HEK293 (cell line): ENCODE measurements around the gene UBE2D1.

ENCODE experiments used
- CTCF ChIA-PET: fragments of 350-600 bp; formaldehyde crosslinking; extraction: SDS; loops from one replicate; lab custom pipeline; 2021; ENCODE audit warnings: antibody characterized with exemption; lab: Yijun Ruan, JAX
- POLR2A ChIA-PET: fragments of 300-600 bp; formaldehyde crosslinking; extraction: SDS; loops from one replicate; lab custom pipeline; 2020; ENCODE audit warnings: antibody characterized with exemption, inconsistent platforms; lab: Yijun Ruan, JAX
- H3K27ac ChIP-seq: fragments of 200-500 bp; sonication (Bioruptor generic); 2 replicates; pipeline ENCODE4 v1.5.1; 2014; ENCODE audit warnings: low read depth, low read length, control low read depth, inconsistent platforms; ENCODE audit errors: extremely low read depth
- H3K36me3 ChIP-seq, 2 experiments: fragments of 200-500 bp in 1 of 2; sonication (Bioruptor generic) in 1 of 2; 1 replicate in 1 of 2; 2 replicates in 1 of 2; pipeline ENCODE4 v1.5.1; 2014 to 2017; ENCODE audit warnings: inconsistent platforms in 2 of 2, low read length in 2 of 2; ENCODE audit not compliant: control insufficient read depth in 2 of 2, insufficient read depth in 1 of 2
- H3K4me1 ChIP-seq: fragments of 200-500 bp; sonication (Bioruptor generic); 2 replicates; pipeline ENCODE4 v1.5.1; 2014; ENCODE audit warnings: mild to moderate bottlenecking, low read length, inconsistent platforms; ENCODE audit not compliant: control insufficient read depth, insufficient read depth
- H3K4me3 ChIP-seq: 2 replicates; pipeline ENCODE4 v1.5.1; 2011; ENCODE audit warnings: low read depth, mild to moderate bottlenecking, control low read depth, low read length, moderate library complexity
- H3K9me3 ChIP-seq: fragments of 200-500 bp; sonication (Bioruptor generic); 2 replicates; pipeline ENCODE4 v1.5.1; 2014; ENCODE audit warnings: low read depth, low read length, inconsistent platforms; ENCODE audit not compliant: control insufficient read depth, insufficient read depth
- CTCF ChIP-seq: fragments of 450-650 bp; formaldehyde crosslinking; IDR thresholded peaks from 2 replicates; pipeline ENCODE4 v1.5.1; 2016; ENCODE audit warnings: missing biosample characterization, missing genetic modification characterization
- SCRT1 ChIP-seq: fragments of 450-650 bp; formaldehyde crosslinking; IDR thresholded peaks from 2 replicates; pipeline ENCODE4 v1.5.1; 2016; ENCODE audit warnings: missing biosample characterization, missing genetic modification characterization, borderline replicate concordance
- SCRT2 ChIP-seq: fragments of 450-650 bp; formaldehyde crosslinking; IDR thresholded peaks from 2 replicates; pipeline ENCODE4 v1.5.1; 2016; ENCODE audit warnings: missing biosample characterization, missing genetic modification characterization
- WT1 ChIP-seq: fragments of 450-650 bp; formaldehyde crosslinking; IDR thresholded peaks from 2 replicates; pipeline ENCODE4 v1.5.1; 2016; ENCODE audit warnings: missing biosample characterization, missing genetic modification characterization
- ZBTB6 ChIP-seq: fragments of 450-650 bp; formaldehyde crosslinking; IDR thresholded peaks from 2 replicates; pipeline ENCODE4 v1.5.1; 2017; ENCODE audit warnings: missing biosample characterization, missing genetic modification characterization
- ZFP37 ChIP-seq: fragments of 450-650 bp; formaldehyde crosslinking; IDR thresholded peaks from 2 replicates; pipeline ENCODE4 v1.5.1; 2016; ENCODE audit warnings: missing biosample characterization, missing genetic modification characterization
- ZNF211 ChIP-seq: fragments of 450-650 bp; formaldehyde crosslinking; IDR thresholded peaks from 2 replicates; pipeline ENCODE4 v1.5.1; 2016; ENCODE audit warnings: low read depth, missing biosample characterization, missing genetic modification characterization
- ZNF248 ChIP-seq: fragments of 450-650 bp; formaldehyde crosslinking; IDR thresholded peaks from 2 replicates; pipeline ENCODE4 v1.5.1; 2017; ENCODE audit warnings: missing biosample characterization, missing genetic modification characterization
- ZNF292 ChIP-seq: fragments of 450-650 bp; formaldehyde crosslinking; IDR thresholded peaks from 2 replicates; pipeline ENCODE4 v1.5.1; 2016; ENCODE audit warnings: low read depth, missing biosample characterization, missing genetic modification characterization, borderline replicate concordance
- ZNF350 ChIP-seq: fragments of 450-650 bp; formaldehyde crosslinking; IDR thresholded peaks from 2 replicates; pipeline ENCODE4 v1.5.0; 2017; ENCODE audit warnings: missing biosample characterization, mild to moderate bottlenecking, missing genetic modification characterization
- ZNF398 ChIP-seq: fragments of 450-650 bp; formaldehyde crosslinking; IDR thresholded peaks from 2 replicates; pipeline ENCODE4 v1.5.1; 2017; ENCODE audit warnings: missing biosample characterization, missing genetic modification characterization
- ZNF449 ChIP-seq: fragments of 450-650 bp; formaldehyde crosslinking; IDR thresholded peaks from 2 replicates; pipeline ENCODE4 v1.5.1; 2017; ENCODE audit warnings: missing biosample characterization, mild to moderate bottlenecking, missing genetic modification characterization, moderate library complexity
- ZNF629 ChIP-seq: fragments of 450-650 bp; formaldehyde crosslinking; IDR thresholded peaks from 2 replicates; pipeline ENCODE4 v1.5.1; 2017; ENCODE audit warnings: missing biosample characterization, missing genetic modification characterization
- ZNF639 ChIP-seq: fragments of 450-650 bp; formaldehyde crosslinking; IDR thresholded peaks from 2 replicates; pipeline ENCODE4 v1.5.1; 2016; ENCODE audit warnings: missing biosample characterization, missing genetic modification characterization
- ZNF654 ChIP-seq: fragments of 450-650 bp; formaldehyde crosslinking; IDR thresholded peaks from 2 replicates; pipeline ENCODE4 v1.5.1; 2016; ENCODE audit warnings: low read depth, missing biosample characterization, missing genetic modification characterization
- ZNF660 ChIP-seq: fragments of 450-650 bp; IDR thresholded peaks from 2 replicates; pipeline ENCODE4 v1.5.1; 2018; ENCODE audit warnings: missing biosample characterization, mild to moderate bottlenecking, missing genetic modification characterization
- ZNF670 ChIP-seq: fragments of 450-650 bp; formaldehyde crosslinking; IDR thresholded peaks from 2 replicates; pipeline ENCODE4 v1.5.1; 2016; ENCODE audit warnings: missing biosample characterization, missing genetic modification characterization, low read depth

Gene UBE2D1

GRCh38 chr10:58412502-58412961 is 77.7 kb downstream of the UBE2D1 start (continued):
- TF ChIP-seq ZNF398, result peak; percentile 29; the same call in 1 of the 2 replicates
- no peak for TF ChIP-seq ZNF449 (tag by site-specific recombination)
- peak; percentile 67 for TF ChIP-seq WT1 (tag by site-specific recombination)

GRCh38 chr10:58414270-58415041 is 79.7 kb downstream of the UBE2D1 start:
- Histone ChIP-seq H3K36me3 (no peaks in the 10 kb centered on the region), H3K4me1 (no peaks in the 10 kb centered on the region), H3K4me3 (no peak overlapping the region)
- CTCF ChIA-PET, result interaction anchor here (0.5 to 4.2 kb wide), 38 partner anchors 9 to 1571 kb away, joined by 3 to 51 read pairs (median 4); no protein-coding TSS in a partner anchor
- POLR2A ChIA-PET, result no interaction called here
- TF ChIP-seq ZNF350 (no peak), ZNF211 (tag by site-specific recombination) (no peak), SCRT1 (tag by site-specific recombination) (0 out of 2 replicates have a peak, but pooled peaks have one; percentile 9), ZNF292 (tag by site-specific recombination) (no peak), ZFP37 (tag by site-specific recombination) (no peak), SCRT2 (tag by site-specific recombination) (peak; percentile 57; the same call in 1 of the 2 replicates), CTCF (tag by site-specific recombination) (peak; percentile 69; the same call in 1 of the 2 replicates), ZBTB6 (tag by site-specific recombination) (no peak), ZNF660 (tag by site-specific recombination) (0 out of 2 replicates have a peak, but pooled peaks have one; percentile 26), ZNF639 (tag by site-specific recombination) (no peak), ZNF670 (tag by site-specific recombination) (no peak), ZNF629 (tag by site-specific recombination) (no peak), ZNF654 (peak; percentile 78), ZNF248 (no peak)
- TF ChIP-seq, all 188 proteins: peak for 5
- Histone ChIP-seq H3K9me3 (no peaks in the 10 kb centered on the region), H3K27ac (no peak overlapping the region)
